CD4-positive, alpha-beta T cell treated with Interleukin-4 for 1 hour (primary cell): ENCODE data around the gene MBNL1.

ENCODE experiments used
- DNase-seq, 2 donors: peaks; one replicate each; pipeline ENCODE4 v3.0.0-alpha.2; 2020 to 2022

The MBNL1 gene

GRCh38 chr3:152253514-152253913 is 15.2 kb upstream of the MBNL1 start:
- DNase-seq = no peak

- no peak for DNase-seq
These were observed 14.7 kb upstream of the MBNL1 start for GRCh38 chr3:152254041-152254440.

- DNase-seq = peak in 1 of 2 donors; percentile 60
These were observed 13.4 kb upstream of the MBNL1 start for GRCh38 chr3:152255290-152255689.

- no peak for DNase-seq
These were observed 11.7 kb upstream of the MBNL1 start for GRCh38 chr3:152256851-152257562.

- peak in 1 of 2 donors; percentile 76 for DNase-seq
These were observed 11.1 kb upstream of the MBNL1 start for GRCh38 chr3:152257563-152258035.

- DNase-seq = peak; percentile 83 to 89
These were observed 10.0 kb upstream of the MBNL1 start for GRCh38 chr3:152258448-152259393.

GRCh38 chr3:152259468-152259867 is 9.3 kb upstream of the MBNL1 start:
- no peak for DNase-seq

- no peak for DNase-seq
These were observed 8.7 kb upstream of the MBNL1 start for GRCh38 chr3:152260026-152260425.

GRCh38 chr3:152260529-152260928 is 8.2 kb upstream of the MBNL1 start:
- no peak for DNase-seq

GRCh38 chr3:152261329-152261728 is 7.4 kb upstream of the MBNL1 start:
- DNase-seq = no peak

GRCh38 chr3:152263711-152264110 is 5.0 kb upstream of the MBNL1 start:
- DNase-seq = no peak

GRCh38 chr3:152264378-152264777 is 4.4 kb upstream of the MBNL1 start:
- no peak for DNase-seq

- no peak for DNase-seq
These were observed 2.3 kb upstream of the MBNL1 start for GRCh38 chr3:152266221-152266995.

- no peak for DNase-seq
These were observed 736 bp upstream of the MBNL1 start for GRCh38 chr3:152267831-152268554.

GRCh38 chr3:152269056-152269830 is 514 bp downstream of the MBNL1 start:
- peak; percentile 73 to 81 for DNase-seq

GRCh38 chr3:152269831-152270734 is 1.4 kb downstream of the MBNL1 start:
- peak; percentile 62 to 71 for DNase-seq

- DNase-seq = no peak
These were observed 2.2 kb downstream of the MBNL1 start for GRCh38 chr3:152270937-152271336.

- no peak for DNase-seq
These were observed 2.9 kb downstream of the MBNL1 start for GRCh38 chr3:152271501-152272236.

- DNase-seq = no peak
These were observed 4.1 kb downstream of the MBNL1 start for GRCh38 chr3:152272771-152273242.
